ENCODE results near the gene ZKSCAN5. TPM values are rescaled to one million over a fixed set of nuclear protein-coding genes. Genes with fewer than 3 reads are reported as not detected.

The ZKSCAN5 gene
- total and polyA plus RNA-seq, 2 experiments from 2014 or later, result 4.6 to 13.4 TPM

- no peak for TF ChIP-seq ZNF462 (CRISPR knock-in tag; IDR thresholded peaks at IDR 0.05)
These were observed 36.0 kb upstream of the ZKSCAN5 start (continued) for GRCh38 chr7:99468336-99468918.

GRCh38 chr7:99469381-99470065 is 34.9 kb upstream of the ZKSCAN5 start:
- Histone ChIP-seq H3K27ac (ENCODE audit: low read depth) (peak overlapping the region; percentile 65), H3K79me2 (replicated peaks; ENCODE audit: insufficient read depth) (peaks cover 30% of the 10 kb centered on the region), H2AFZ (peak overlapping the region; percentile 8), H3K9me2 (ENCODE audit: insufficient read depth) (no peaks in the 10 kb centered on the region), H3K36me3 (ENCODE audit: insufficient read depth) (no peaks in the 10 kb centered on the region), H3K4me1 (ENCODE audit: insufficient read depth) (peaks cover 19% of the 10 kb centered on the region), H3F3A (replicated peaks; ENCODE audit: low read depth) (0 out of 2 replicates have a peak, but pooled peaks cover 11% of the 10 kb centered on the region), H3K4me2 (peak overlapping the region; percentile 44), H3K27me3 (ENCODE audit: insufficient read depth) (no peaks in the 10 kb centered on the region), H4K20me1 (replicated peaks; ENCODE audit: insufficient read depth) (no peaks in the 10 kb centered on the region), H3K4me3 (peak overlapping the region; percentile 44)
- peaks cover 2% of the 10 kb centered on the region; the same call in 1 of the 3 replicates for H3K9me3 Mint-ChIP-seq
- DNase-seq (ENCODE audit: low spot score) (peak; percentile 68), ATAC-seq (no peak)
- peak overlapping the region; percentile 56 for H3K4me3 Mint-ChIP-seq
- TF ChIP-seq ETS1 (IDR thresholded peaks at IDR 0.05) (0 out of 2 replicates have a peak, but pooled peaks have one; percentile 16), POLR2AphosphoS5 (IDR thresholded peaks at IDR 0.05; ENCODE audit: low read depth) (no peak), ZNF114 (CRISPR knock-in tag; IDR thresholded peaks at IDR 0.05) (no peak), JUNB (IDR thresholded peaks at IDR 0.05; ENCODE audit: unreplicated experiment) (no peak), NANOG (IDR thresholded peaks at IDR 0.05; ENCODE audit: borderline replicate concordance) (no peak), REST (IDR thresholded peaks at IDR 0.05; ENCODE audit: unreplicated experiment) (no peak), STAT1 (IDR thresholded peaks at IDR 0.05; ENCODE audit: unreplicated experiment) (no peak), CTCF (conservative IDR thresholded peaks at IDR 0.05; ENCODE audit: low read depth in 2 of 2) (no peak)
- peaks cover 17% of the 10 kb centered on the region for H3K27me3 Mint-ChIP-seq (ENCODE audit: insufficient read depth, low read depth, poor library complexity)
- H3K4me1 Mint-ChIP-seq, result peaks cover 13% of the 10 kb centered on the region
- no peak overlapping the region for H3K27ac Mint-ChIP-seq
- H3K36me3 Mint-ChIP-seq (ENCODE audit: low read depth), result peaks cover 8% of the 10 kb centered on the region
